HepG2 (cell line): Measurements from ENCODE around the gene WDR35. TPM values are rescaled to one million over a fixed set of nuclear protein-coding genes. Genes with fewer than 3 reads are reported as not detected.

Source experiments
- AKAP8 ChIP-seq: sonication (generic); formaldehyde crosslinking; IDR thresholded peaks from 2 replicates; pipeline ENCODE4 v1.5.1; 2020; ENCODE audit warnings: mild to moderate bottlenecking, missing genetic modification reagents
- BRCA1 ChIP-seq: sonication (generic); formaldehyde crosslinking; IDR thresholded peaks from 2 replicates; pipeline ENCODE4 v1.4.0; 2020; ENCODE audit warnings: missing genetic modification reagents
- CAMTA2 ChIP-seq: sonication (generic); formaldehyde crosslinking; IDR thresholded peaks from 2 replicates; pipeline ENCODE4 v1.4.0; 2020; ENCODE audit warnings: mild to moderate bottlenecking, missing genetic modification reagents, borderline replicate concordance
- EHMT2 ChIP-seq: fragments of 200-600 bp; sonication (generic); IDR thresholded peaks from 2 replicates; pipeline ENCODE4 v1.7.0; 2017; ENCODE audit warnings: antibody characterized with exemption, low read depth, low read length, borderline replicate concordance
- HNF4A ChIP-seq: sonication (generic); formaldehyde crosslinking; IDR thresholded peaks from 2 replicates; pipeline ENCODE4 v1.4.0; 2020; ENCODE audit warnings: missing genetic modification reagents
- IRX3 ChIP-seq: sonication (generic); formaldehyde crosslinking; IDR thresholded peaks from 2 replicates; pipeline ENCODE4 v1.8.1; 2023; ENCODE audit warnings: mild to moderate bottlenecking, low read depth, missing genetic modification reagents, borderline replicate concordance
- ISX ChIP-seq: sonication (generic); formaldehyde crosslinking; conservative IDR thresholded peaks from 2 replicates; pipeline ENCODE4 v1.5.0; 2020; ENCODE audit warnings: missing genetic modification reagents
- KAT8 ChIP-seq: IDR thresholded peaks from 2 replicates; pipeline ENCODE4 v1.6.1; 2016; ENCODE audit warnings: missing genetic modification reagents, missing compliant biosample characterization
- MED1 ChIP-seq: sonication (generic); formaldehyde crosslinking; IDR thresholded peaks from 2 replicates; pipeline ENCODE4 v1.4.0; 2020; ENCODE audit warnings: missing genetic modification reagents
- MIER2 ChIP-seq: IDR thresholded peaks from 2 replicates; pipeline ENCODE4 v1.6.1; 2016; ENCODE audit warnings: missing biosample characterization, missing genetic modification reagents
- MTF1 ChIP-seq: sonication (generic); formaldehyde crosslinking; IDR thresholded peaks from 2 replicates; pipeline ENCODE4 v1.5.0; 2020; ENCODE audit warnings: missing genetic modification reagents
- NRL ChIP-seq: sonication (generic); formaldehyde crosslinking; IDR thresholded peaks from 2 replicates; pipeline ENCODE4 v1.5.0; 2020; ENCODE audit warnings: missing genetic modification reagents, mild to moderate bottlenecking, moderate library complexity, borderline replicate concordance
- PHB2 ChIP-seq: fragments of 450-650 bp; IDR thresholded peaks from 2 replicates; pipeline ENCODE4 v1.6.1; 2018; ENCODE audit not compliant: partially characterized antibody
- PITX1 ChIP-seq: sonication (generic); formaldehyde crosslinking; IDR thresholded peaks from 2 replicates; pipeline ENCODE4 v1.5.1; 2020; ENCODE audit warnings: mild to moderate bottlenecking, missing genetic modification reagents
- RFX3 ChIP-seq: IDR thresholded peaks from 2 replicates; pipeline ENCODE4 v1.6.1; 2016; ENCODE audit warnings: missing biosample characterization, missing genetic modification reagents
- SPEN ChIP-seq: sonication (generic); formaldehyde crosslinking; IDR thresholded peaks from 2 replicates; pipeline ENCODE4 v1.5.1; 2020; ENCODE audit warnings: low read depth, mild to moderate bottlenecking, missing genetic modification reagents
- SUZ12 ChIP-seq: fragments of 150-350 bp; IDR thresholded peaks from 2 replicates; pipeline ENCODE4 v1.6.1; 2014; ENCODE audit warnings: low read depth, low read length
- ZFX ChIP-seq: sonication (generic); formaldehyde crosslinking; IDR thresholded peaks from 2 replicates; pipeline ENCODE4 v1.4.0; 2020; ENCODE audit warnings: mild to moderate bottlenecking, low read depth, missing genetic modification reagents, moderate library complexity
- ZMYM4 ChIP-seq: sonication (generic); formaldehyde crosslinking; IDR thresholded peaks from 2 replicates; pipeline ENCODE4 v1.8.1; 2023; ENCODE audit warnings: mild to moderate bottlenecking, missing genetic modification reagents
- ZNF362 ChIP-seq: sonication (generic); formaldehyde crosslinking; IDR thresholded peaks from 2 replicates; pipeline ENCODE4 v1.4.0; 2020; ENCODE audit warnings: missing genetic modification reagents, mild to moderate bottlenecking, borderline replicate concordance
- ZNF432 ChIP-seq: sonication (generic); formaldehyde crosslinking; IDR thresholded peaks from 2 replicates; pipeline ENCODE4 v1.5.0; 2020; ENCODE audit warnings: missing genetic modification reagents, mild to moderate bottlenecking, borderline replicate concordance
- ZNF737 ChIP-seq: sonication (generic); formaldehyde crosslinking; IDR thresholded peaks from 2 replicates; pipeline ENCODE4 v1.5.0; 2020; ENCODE audit warnings: missing genetic modification reagents, mild to moderate bottlenecking, borderline replicate concordance
- ZNF879 ChIP-seq: sonication (generic); formaldehyde crosslinking; IDR thresholded peaks from 2 replicates; pipeline ENCODE4 v1.8.1; 2023; ENCODE audit warnings: missing genetic modification reagents
- ZSCAN31 ChIP-seq: sonication (generic); formaldehyde crosslinking; IDR thresholded peaks from 2 replicates; pipeline ENCODE4 v1.5.0; 2020; ENCODE audit warnings: low read depth, mild to moderate bottlenecking, missing genetic modification reagents
- polyA plus RNA-seq, 8 experiments: library from polyadenylated mRNA; depleted of rRNA in 3 of 8; stranded (reverse) in 7 of 8; unstranded in 1 of 8; fragments of >200 nt; fragmentation: Illumina TruSeq in 4 of 8; extraction: Trizol in 4 of 8; gene quantifications; 2 replicates each; pipeline versions ENCODE4 v1.2.1 to v1.2.3, GENCODE V29; 2011 to 2016; ENCODE audit warnings: low read depth in 4 of 8, missing spikeins in 1 of 8, mixed read lengths in 1 of 8; ENCODE audit not compliant: insufficient read depth in 1 of 8
- total RNA-seq, 5 experiments: library from RNA; depleted of rRNA; stranded (reverse); fragments of >200 nt; fragmentation: Illumina TruSeq; extraction: Trizol; gene quantifications; 2 replicates each; pipeline ENCODE4 v1.2.3, GENCODE V29; 2016; ENCODE audit warnings: low read depth in 1 of 5
- TF ChIP-seq, protein P1 (sequence below): IDR thresholded peaks from 2 replicates; pipeline ENCODE4 v1.6.1; 2016; ENCODE audit warnings: mild to moderate bottlenecking, missing biosample characterization, missing genetic modification reagents
- TF ChIP-seq, protein P2 (sequence below), 2 experiments: sonication (generic) in 1 of 2; formaldehyde crosslinking in 1 of 2; IDR thresholded peaks; 2 replicates each; pipeline versions ENCODE4 v1.5.1 to v1.6.1; 2011 to 2020; ENCODE audit warnings: borderline replicate concordance in 1 of 2, low read depth in 1 of 2, low read length in 1 of 2, mild to moderate bottlenecking in 1 of 2, missing genetic modification reagents in 1 of 2, moderate library complexity in 1 of 2

The WDR35 gene
- total and polyA plus RNA-seq, 2 of the 13 experiments (the other 11 are each of a cell fraction or from before 2014, with no cell fraction given) = 11.1 to 19.6 TPM

- TF ChIP-seq ZNF362 (CRISPR knock-in tag) = no peak
- TF ChIP-seq SPEN = no peak
- TF ChIP-seq RFX3 = no peak
- TF ChIP-seq ZNF432 (CRISPR knock-in tag) = no peak
- TF ChIP-seq ZSCAN31 (CRISPR knock-in tag) = no peak
- TF ChIP-seq ISX (CRISPR knock-in tag) = no peak
- peak; percentile 57 for TF ChIP-seq ZFX (CRISPR knock-in tag)
- TF ChIP-seq MTF1 = no peak
- TF ChIP-seq ZNF879 = 0 out of 2 replicates have a peak, but pooled peaks have one; percentile 40
- TF ChIP-seq HNF4A = peak; percentile 55
- TF ChIP-seq NRL (CRISPR knock-in tag) = no peak
- no peak for TF ChIP-seq KAT8
- TF ChIP-seq IRX3 (CRISPR knock-in tag) = no peak
- TF ChIP-seq CAMTA2 (CRISPR knock-in tag) = no peak
- no peak for TF ChIP-seq PHB2
- no peak for TF ChIP-seq ZNF737 (CRISPR knock-in tag)
- no peak for TF ChIP-seq AKAP8 (CRISPR knock-in tag)
- TF ChIP-seq, protein P1, sequence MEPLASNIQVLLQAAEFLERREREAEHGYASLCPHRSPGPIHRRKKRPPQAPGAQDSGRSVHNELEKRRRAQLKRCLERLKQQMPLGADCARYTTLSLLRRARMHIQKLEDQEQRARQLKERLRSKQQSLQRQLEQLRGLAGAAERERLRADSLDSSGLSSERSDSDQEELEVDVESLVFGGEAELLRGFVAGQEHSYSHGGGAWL (CRISPR knock-in tag) = no peak
- TF ChIP-seq BRCA1 (CRISPR knock-in tag) = no peak
- TF ChIP-seq, protein P2, sequence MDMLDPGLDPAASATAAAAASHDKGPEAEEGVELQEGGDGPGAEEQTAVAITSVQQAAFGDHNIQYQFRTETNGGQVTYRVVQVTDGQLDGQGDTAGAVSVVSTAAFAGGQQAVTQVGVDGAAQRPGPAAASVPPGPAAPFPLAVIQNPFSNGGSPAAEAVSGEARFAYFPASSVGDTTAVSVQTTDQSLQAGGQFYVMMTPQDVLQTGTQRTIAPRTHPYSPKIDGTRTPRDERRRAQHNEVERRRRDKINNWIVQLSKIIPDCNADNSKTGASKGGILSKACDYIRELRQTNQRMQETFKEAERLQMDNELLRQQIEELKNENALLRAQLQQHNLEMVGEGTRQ (IDR thresholded peaks at IDR 0.05; ENCODE audit: low read depth, low read length) = no peak
- TF ChIP-seq, protein P2 (CRISPR knock-in tag; IDR thresholded peaks at IDR 0.05; ENCODE audit: borderline replicate concordance) = no peak
- no peak for TF ChIP-seq MIER2
- 0 out of 2 replicates have a peak, but pooled peaks have one; percentile 16 for TF ChIP-seq PITX1
- TF ChIP-seq MED1 (CRISPR knock-in tag) = 0 out of 2 replicates have a peak, but pooled peaks have one; percentile 21
- TF ChIP-seq SUZ12 = no peak
- no peak; the same call in 1 of the 2 replicates for TF ChIP-seq ZMYM4
- TF ChIP-seq EHMT2 = peak; percentile 41; the same call in 1 of the 2 replicates
Measured at GRCh38 chr2:20005891-20006470, 16.1 kb upstream of the WDR35 start (continued).
